HEK293T (cell line): ENCODE measurements around the gene CACNB1.

Experiments used
- BHLHE40 ChIP-seq: fragments of 450-650 bp; IDR thresholded peaks from 2 replicates; pipeline ENCODE4 v1.6.1; 2016; ENCODE audit warnings: mild to moderate bottlenecking, moderate library complexity, borderline replicate concordance
- ELF4 ChIP-seq: fragments of 450-650 bp; IDR thresholded peaks from 2 replicates; pipeline ENCODE4 v1.6.1; 2017; ENCODE audit warnings: antibody characterized with exemption
- FOXA1 ChIP-seq: fragments of 450-650 bp; IDR thresholded peaks from 2 replicates; pipeline ENCODE4 v1.6.1; 2016; ENCODE audit warnings: mild to moderate bottlenecking
- FOXM1 ChIP-seq: fragments of 450-650 bp; IDR thresholded peaks from 2 replicates; pipeline ENCODE4 v1.6.1; 2017; ENCODE audit warnings: mild to moderate bottlenecking, borderline replicate concordance
- SUZ12 ChIP-seq: fragments of 450-650 bp; IDR thresholded peaks from 2 replicates; pipeline ENCODE4 v1.6.1; 2016; ENCODE audit warnings: mild to moderate bottlenecking
- TARDBP ChIP-seq: fragments of 450-650 bp; IDR thresholded peaks from 2 replicates; pipeline ENCODE4 v1.6.1; 2016
- TF ChIP-seq, protein P1 (sequence below): fragments of 450-650 bp; IDR thresholded peaks from 2 replicates; pipeline ENCODE4 v1.6.1; 2016

DNA sequence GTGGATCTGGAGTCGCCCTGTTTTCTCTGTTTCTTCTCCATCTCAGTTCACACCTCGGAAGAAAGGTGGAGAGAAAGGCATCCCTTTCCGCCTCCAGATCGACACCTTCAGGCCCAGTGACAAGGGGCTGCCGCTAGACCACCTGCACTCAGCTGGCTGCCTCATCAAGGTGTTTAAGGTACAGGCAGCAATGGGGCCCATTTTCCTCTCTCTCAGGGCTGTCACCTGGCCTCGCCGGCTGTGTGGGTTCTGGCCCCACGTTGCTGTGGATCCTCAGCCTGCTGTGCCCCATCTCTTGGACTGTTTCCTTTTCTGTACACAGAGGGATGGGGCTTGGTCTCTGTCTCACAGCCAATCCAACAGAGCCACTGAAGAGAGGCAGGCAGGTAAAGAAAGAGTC lies 45.7 kb upstream of the CACNB1 start:
- TF ChIP-seq FOXA1 (no peak), BHLHE40 (no peak), TARDBP (no peak), SUZ12 (no peak), ELF4 (no peak), FOXM1 (no peak)
- TF ChIP-seq, protein P1, sequence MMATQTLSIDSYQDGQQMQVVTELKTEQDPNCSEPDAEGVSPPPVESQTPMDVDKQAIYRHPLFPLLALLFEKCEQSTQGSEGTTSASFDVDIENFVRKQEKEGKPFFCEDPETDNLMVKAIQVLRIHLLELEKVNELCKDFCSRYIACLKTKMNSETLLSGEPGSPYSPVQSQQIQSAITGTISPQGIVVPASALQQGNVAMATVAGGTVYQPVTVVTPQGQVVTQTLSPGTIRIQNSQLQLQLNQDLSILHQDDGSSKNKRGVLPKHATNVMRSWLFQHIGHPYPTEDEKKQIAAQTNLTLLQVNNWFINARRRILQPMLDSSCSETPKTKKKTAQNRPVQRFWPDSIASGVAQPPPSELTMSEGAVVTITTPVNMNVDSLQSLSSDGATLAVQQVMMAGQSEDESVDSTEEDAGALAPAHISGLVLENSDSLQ: no peak
